Measurements from ENCODE around the gene SREK1. TPM values are rescaled to one million over a fixed set of nuclear protein-coding genes. Genes with fewer than 3 reads are reported as not detected.

SREK1 gene
- total and polyA plus RNA-seq, 9 of the 15 experiments (the other 6 are each of a cell fraction or from before 2014, with no cell fraction given), result 40.8 to 128 (median 81.9) TPM

DNA sequence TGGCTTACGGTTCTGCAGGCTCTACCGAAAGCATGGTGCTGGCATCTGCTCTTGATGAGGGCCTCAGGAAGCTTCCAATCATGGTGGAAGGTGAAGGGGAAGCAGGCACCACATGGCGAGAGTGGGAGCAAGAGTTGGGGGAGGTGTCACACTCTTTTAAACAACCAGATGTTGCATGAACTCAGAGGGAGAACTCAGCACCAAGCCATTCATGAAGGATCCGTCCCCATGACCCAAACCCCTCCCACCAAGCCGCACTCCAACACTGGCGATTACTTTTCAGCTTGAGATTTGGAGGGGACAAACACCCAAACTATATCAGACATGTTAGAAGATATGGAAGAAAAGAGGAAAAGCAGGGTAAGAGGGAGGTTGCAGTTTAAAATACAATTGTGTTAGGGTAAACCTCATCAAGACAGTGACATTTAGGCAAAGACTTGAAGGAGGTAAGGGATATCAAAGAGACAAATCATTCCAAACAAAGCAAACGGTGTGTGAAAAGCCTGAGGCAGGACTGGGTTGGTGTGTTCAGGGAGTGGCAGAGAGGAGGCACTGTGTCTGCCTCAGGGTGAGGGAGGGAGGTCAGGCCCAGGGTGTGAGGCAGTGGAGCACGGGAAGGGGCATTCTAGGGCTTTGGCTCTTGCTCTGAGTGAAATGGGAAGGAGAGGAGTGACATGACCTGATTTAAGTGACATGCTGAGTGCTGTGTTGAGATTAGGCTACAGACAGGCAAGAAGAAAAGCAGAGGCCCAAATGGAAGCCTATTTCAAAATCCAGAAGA, 80.9 kb downstream of the SREK1 start:
- 20% methylated on average over 8 of the region's 8 CpGs for WGBS (ENCODE audit: insufficient coverage, low coverage, missing lambda C conversion rate)
- DNase-seq (ENCODE audit: extremely low read depth in 1 of 4, low spot score in 3 of 4) (no peak), FAIRE-seq (no peak), ATAC-seq (peak; percentile 49; the same call in 2 of the 3 replicates)
- Histone ChIP-seq H4K20me1 (replicated peaks; ENCODE audit: control insufficient read depth, insufficient read depth, low read length) (no peaks in the 10 kb centered on the region), H3K9me3 (replicated peaks; ENCODE audit: control insufficient read depth, insufficient read depth, low read depth, low read length) (no peaks in the 10 kb centered on the region), H3K4me3 (no peak overlapping the region), H2AFZ (ENCODE audit: low read depth, low read length) (no peak overlapping the region), H3K9ac (ENCODE audit: insufficient read depth in 1 of 2, low read depth in 2 of 2, low read length in 2 of 2) (no peak overlapping the region), H3K4me2 (ENCODE audit: insufficient read depth, low read length) (no peak overlapping the region), H3K27me3 (ENCODE audit: control insufficient read depth in 2 of 2, insufficient read depth in 2 of 2, low read length in 2 of 2) (peaks cover 3% of the 10 kb centered on the region in 2 experiments; a peak in 1 of 5 replicates), H3K4me1 (replicated peaks in 1 of 2; ENCODE audit: control insufficient read depth in 2 of 2, insufficient read depth in 2 of 2, low read length in 2 of 2) (no peaks in the 10 kb centered on the region; a peak in 1 of 5 replicates), H3K27ac (ENCODE audit: extremely low read depth, low read depth, low read length) (no peak overlapping the region), H3K9me1 (ENCODE audit: control insufficient read depth, insufficient read depth, low read length) (no peaks in the 10 kb centered on the region), H3K36me3 (ENCODE audit: control insufficient read depth, insufficient read depth, low read length) (no peaks in the 10 kb centered on the region), H3K79me2 (ENCODE audit: control insufficient read depth, insufficient read depth, low read length) (no peaks in the 10 kb centered on the region)
- TF ChIP-seq NCOA1 (IDR thresholded peaks at IDR 0.05; ENCODE audit: low read depth), result no peak
- peak in 1 of 2 experiments; percentile 21; a peak in 1 of 4 replicates for TF ChIP-seq RCOR1 (IDR thresholded peaks at IDR 0.05; ENCODE audit: borderline replicate concordance in 1 of 2, low read depth in 2 of 2, low read length in 2 of 2)
- TF ChIP-seq CBX3 (IDR thresholded peaks at IDR 0.05; ENCODE audit: borderline replicate concordance in 1 of 2, low read length in 2 of 2), result no peak
- TF ChIP-seq, protein P1, sequence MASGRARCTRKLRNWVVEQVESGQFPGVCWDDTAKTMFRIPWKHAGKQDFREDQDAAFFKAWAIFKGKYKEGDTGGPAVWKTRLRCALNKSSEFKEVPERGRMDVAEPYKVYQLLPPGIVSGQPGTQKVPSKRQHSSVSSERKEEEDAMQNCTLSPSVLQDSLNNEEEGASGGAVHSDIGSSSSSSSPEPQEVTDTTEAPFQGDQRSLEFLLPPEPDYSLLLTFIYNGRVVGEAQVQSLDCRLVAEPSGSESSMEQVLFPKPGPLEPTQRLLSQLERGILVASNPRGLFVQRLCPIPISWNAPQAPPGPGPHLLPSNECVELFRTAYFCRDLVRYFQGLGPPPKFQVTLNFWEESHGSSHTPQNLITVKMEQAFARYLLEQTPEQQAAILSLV (tag; IDR thresholded peaks at IDR 0.05), result no peak
- TF ChIP-seq BRCA1 (IDR thresholded peaks at IDR 0.05), result no peak
- no peak for TF ChIP-seq BRCA1 (CRISPR knock-in tag; IDR thresholded peaks at IDR 0.05)
- no peak for TF ChIP-seq ZKSCAN8 (CRISPR knock-in tag; IDR thresholded peaks at IDR 0.05)
- no peak for TF ChIP-seq ZNF239 (CRISPR knock-in tag; IDR thresholded peaks at IDR 0.05)
- TF ChIP-seq GATA2 (CRISPR knock-in tag; IDR thresholded peaks at IDR 0.05), result no peak
- TF ChIP-seq, protein P2, sequence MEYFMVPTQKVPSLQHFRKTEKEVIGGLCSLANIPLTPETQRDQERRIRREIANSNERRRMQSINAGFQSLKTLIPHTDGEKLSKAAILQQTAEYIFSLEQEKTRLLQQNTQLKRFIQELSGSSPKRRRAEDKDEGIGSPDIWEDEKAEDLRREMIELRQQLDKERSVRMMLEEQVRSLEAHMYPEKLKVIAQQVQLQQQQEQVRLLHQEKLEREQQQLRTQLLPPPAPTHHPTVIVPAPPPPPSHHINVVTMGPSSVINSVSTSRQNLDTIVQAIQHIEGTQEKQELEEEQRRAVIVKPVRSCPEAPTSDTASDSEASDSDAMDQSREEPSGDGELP (CRISPR knock-in tag; IDR thresholded peaks at IDR 0.05; ENCODE audit: borderline replicate concordance), result no peak
- peak; percentile 68 for TF ChIP-seq ZNF584 (CRISPR knock-in tag; IDR thresholded peaks at IDR 0.05; ENCODE audit: low read depth)
- TF ChIP-seq MTF1 (CRISPR knock-in tag; IDR thresholded peaks at IDR 0.05; ENCODE audit: borderline replicate concordance), result no peak
- TF ChIP-seq ZNF124 (CRISPR knock-in tag; IDR thresholded peaks at IDR 0.05), result no peak
- TF ChIP-seq, protein P3, sequence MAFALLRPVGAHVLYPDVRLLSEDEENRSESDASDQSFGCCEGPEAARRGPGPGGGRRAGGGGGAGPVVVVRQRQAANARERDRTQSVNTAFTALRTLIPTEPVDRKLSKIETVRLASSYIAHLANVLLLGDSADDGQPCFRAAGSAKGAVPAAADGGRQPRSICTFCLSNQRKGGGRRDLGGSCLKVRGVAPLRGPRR (CRISPR knock-in tag; IDR thresholded peaks at IDR 0.05), result no peak
- TF ChIP-seq, protein P4, sequence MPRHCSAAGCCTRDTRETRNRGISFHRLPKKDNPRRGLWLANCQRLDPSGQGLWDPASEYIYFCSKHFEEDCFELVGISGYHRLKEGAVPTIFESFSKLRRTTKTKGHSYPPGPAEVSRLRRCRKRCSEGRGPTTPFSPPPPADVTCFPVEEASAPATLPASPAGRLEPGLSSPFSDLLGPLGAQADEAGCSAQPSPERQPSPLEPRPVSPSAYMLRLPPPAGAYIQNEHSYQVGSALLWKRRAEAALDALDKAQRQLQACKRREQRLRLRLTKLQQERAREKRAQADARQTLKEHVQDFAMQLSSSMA (CRISPR knock-in tag; IDR thresholded peaks at IDR 0.05), result no peak
- no peak for TF ChIP-seq FOXA3 (CRISPR knock-in tag; conservative IDR thresholded peaks at IDR 0.05 in 1 of 2, IDR thresholded peaks at IDR 0.05 in 1 of 2)
- TF ChIP-seq NEUROD1 (IDR thresholded peaks at IDR 0.05; ENCODE audit: borderline replicate concordance, low read depth, low read length, partially characterized antibody), result no peak
- TF ChIP-seq ELF4 (CRISPR knock-in tag; IDR thresholded peaks at IDR 0.05), result no peak
- ChIA-PET CTCF (ENCODE audit: low intra/inter-chr PET ratio) (no interaction called here), POLR2A (no interaction called here)
- in situ Hi-C loops (cut with MboI), result no loop called here
- intact Hi-C loops (cut with micrococcal nuclease), result no loop called here
- no TSS peak for BruUV-seq (replicated peaks)
